Gastroesophageal sphincter (tissue), 4 donors: ENCODE data around the gene DHRSX. TPM values are rescaled to one million over a fixed set of nuclear protein-coding genes. Genes with fewer than 3 reads are reported as not detected.

Experiments used
- ATAC-seq: fragments of 150-250 bp; one replicate; pipeline ENCODE4 v1.9.1; 2016; ENCODE audit warnings: mild to moderate bottlenecking, moderate library complexity
- H3K27ac ChIP-seq, 4 donors: fragments of 200-600 bp; sonication (generic) in 3 of 4; 1 replicate in 3 of 4; 2 replicates in 1 of 4; pipeline ENCODE4 v1.5.1; 2016 to 2019
- H3K27me3 ChIP-seq: fragments of 200-600 bp; sonication (generic); one replicate; pipeline ENCODE4 v1.5.1; 2019
- H3K36me3 ChIP-seq, 2 donors: fragments of 200-600 bp; sonication (generic); one replicate each; pipeline ENCODE4 v1.5.1; 2019; ENCODE audit warnings: control low read depth in 1 of 2
- H3K4me1 ChIP-seq, 3 donors: fragments of 200-600 bp; sonication (generic); 1 replicate in 2 of 3; 2 replicates in 1 of 3; pipeline ENCODE4 v1.5.1; 2016 to 2019; ENCODE audit warnings: control low read depth in 2 of 3
- H3K4me3 ChIP-seq, 2 donors: fragments of 200-600 bp; sonication (generic); one replicate each; pipeline ENCODE4 v1.5.1; 2019; ENCODE audit warnings: mild to moderate bottlenecking in 1 of 2, moderate library complexity in 1 of 2
- H3K9me3 ChIP-seq, 3 donors: fragments of 200-600 bp; sonication (generic); one replicate each; pipeline ENCODE4 v1.5.1; 2017 to 2019; ENCODE audit warnings: control low read depth in 2 of 3
- EP300 ChIP-seq: sonication (generic); formaldehyde crosslinking; IDR thresholded peaks from one replicate; pipeline ENCODE4 v1.6.1; 2017; ENCODE audit warnings: antibody characterized with exemption, mild to moderate bottlenecking
- POLR2A ChIP-seq, 2 donors: fragments of 450-650 bp; IDR thresholded peaks; one replicate each; pipeline ENCODE4 v1.6.1; 2017; ENCODE audit warnings: antibody characterized with exemption in 2 of 2, mild to moderate bottlenecking in 2 of 2, moderate library complexity in 1 of 2
- POLR2AphosphoS5 ChIP-seq: sonication (generic); formaldehyde crosslinking; IDR thresholded peaks from one replicate; pipeline ENCODE4 v1.6.1; 2017; ENCODE audit warnings: antibody characterized with exemption
- WGBS, 2 donors: methylation state at CpG; one replicate each; pipeline ENCODE4 v1.1.5; 2018; ENCODE audit warnings: low coverage in 1 of 2; 5-methylcytosine and 5-hydroxymethylcytosine counted together
- total RNA-seq, 4 donors: library from RNA; depleted of rRNA; stranded (reverse); fragments of >200 nt; gene quantifications; one replicate each; pipeline ENCODE4 v1.1.0, GENCODE V29; 2016
- TF ChIP-seq, protein P1 (sequence below), 4 experiments: fragments of 200-600 bp in 2 of 4; fragments of 450-650 bp in 2 of 4; sonication (generic) in 1 of 4; IDR thresholded peaks; one replicate each; pipeline ENCODE4 v1.5.1; 2017 to 2019; ENCODE audit warnings: antibody characterized with exemption in 4 of 4, mild to moderate bottlenecking in 2 of 4, moderate library complexity in 2 of 4

The DHRSX gene
- total RNA-seq, 4 donors from 2014 or later = 16.8 to 26.3 (median 21.1) TPM

DNA sequence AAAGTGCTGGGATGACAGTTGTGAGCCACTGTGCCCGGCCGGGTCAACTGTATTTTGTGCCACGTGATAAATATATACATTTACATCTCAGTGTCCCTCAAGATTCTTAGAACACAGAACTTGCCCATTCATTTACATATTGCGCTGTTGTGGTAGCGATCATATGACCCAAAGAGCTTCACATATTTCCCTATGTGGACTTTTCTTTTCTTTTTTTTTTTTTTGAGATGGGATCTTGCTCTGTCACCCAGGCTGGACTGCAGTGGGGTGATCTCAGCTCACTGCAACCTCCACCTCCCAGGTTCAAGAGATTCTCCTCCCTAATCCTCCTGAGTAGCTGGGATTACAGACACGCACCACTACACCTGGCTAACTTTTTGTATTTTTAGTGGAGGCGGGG, 180.7 kb downstream of the DHRSX start:
- H3K27ac ChIP-seq = no peak overlapping the region
- H3K27me3 ChIP-seq = no peaks in the 10 kb centered on the region
- ATAC-seq = no peak
- H3K4me1 ChIP-seq = peaks cover 0 to 4% (median 0%) of the 10 kb centered on the region in 3 donors
- no peaks in the 10 kb centered on the region for H3K36me3 ChIP-seq
- no peaks in the 10 kb centered on the region for H3K9me3 ChIP-seq
- TF ChIP-seq POLR2AphosphoS5 (no peak), POLR2A (IDR thresholded peaks at IDR 0.05) (no peak), EP300 (no peak)
- TF ChIP-seq, protein P1, sequence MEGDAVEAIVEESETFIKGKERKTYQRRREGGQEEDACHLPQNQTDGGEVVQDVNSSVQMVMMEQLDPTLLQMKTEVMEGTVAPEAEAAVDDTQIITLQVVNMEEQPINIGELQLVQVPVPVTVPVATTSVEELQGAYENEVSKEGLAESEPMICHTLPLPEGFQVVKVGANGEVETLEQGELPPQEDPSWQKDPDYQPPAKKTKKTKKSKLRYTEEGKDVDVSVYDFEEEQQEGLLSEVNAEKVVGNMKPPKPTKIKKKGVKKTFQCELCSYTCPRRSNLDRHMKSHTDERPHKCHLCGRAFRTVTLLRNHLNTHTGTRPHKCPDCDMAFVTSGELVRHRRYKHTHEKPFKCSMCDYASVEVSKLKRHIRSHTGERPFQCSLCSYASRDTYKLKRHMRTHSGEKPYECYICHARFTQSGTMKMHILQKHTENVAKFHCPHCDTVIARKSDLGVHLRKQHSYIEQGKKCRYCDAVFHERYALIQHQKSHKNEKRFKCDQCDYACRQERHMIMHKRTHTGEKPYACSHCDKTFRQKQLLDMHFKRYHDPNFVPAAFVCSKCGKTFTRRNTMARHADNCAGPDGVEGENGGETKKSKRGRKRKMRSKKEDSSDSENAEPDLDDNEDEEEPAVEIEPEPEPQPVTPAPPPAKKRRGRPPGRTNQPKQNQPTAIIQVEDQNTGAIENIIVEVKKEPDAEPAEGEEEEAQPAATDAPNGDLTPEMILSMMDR (IDR thresholded peaks at IDR 0.05) = no peak
- no peak overlapping the region for H3K4me3 ChIP-seq
- 86 to 96% methylated on average over 3 of the region's 7 CpGs for WGBS, 2 donors

DNA sequence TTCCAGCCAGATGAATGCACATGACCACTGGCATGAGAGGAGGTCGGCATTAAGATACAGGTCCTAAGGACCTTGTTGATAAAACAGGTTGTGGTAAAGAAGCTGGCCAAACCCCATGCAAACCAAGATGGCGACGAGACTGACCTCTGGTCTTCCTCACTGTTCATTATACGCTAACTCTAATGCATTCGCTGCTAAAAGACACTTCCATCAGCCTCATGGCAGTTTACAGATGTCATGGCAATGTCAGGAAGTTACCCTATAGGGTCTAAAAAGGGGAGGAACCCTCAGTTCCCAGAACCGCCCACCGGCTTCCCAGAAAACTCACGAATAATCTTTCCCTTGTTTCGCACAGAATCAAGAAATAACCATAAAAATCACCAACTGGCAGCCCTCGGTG, 182.4 kb downstream of the DHRSX start:
- no peak overlapping the region for H3K27ac ChIP-seq
- H3K4me3 ChIP-seq = no peak overlapping the region
- H3K36me3 ChIP-seq = no peaks in the 10 kb centered on the region
- peaks cover 0 to 4% (median 0%) of the 10 kb centered on the region in 3 donors for H3K4me1 ChIP-seq
- 87 to 99% methylated on average over 9 to 10 of the region's 10 CpGs for WGBS, 2 donors
- ATAC-seq = no peak
- H3K9me3 ChIP-seq = no peaks in the 10 kb centered on the region
- H3K27me3 ChIP-seq = no peaks in the 10 kb centered on the region
- TF ChIP-seq EP300 = no peak
- no peak for TF ChIP-seq POLR2A (IDR thresholded peaks at IDR 0.05)
- TF ChIP-seq, protein P1 (IDR thresholded peaks at IDR 0.05) = no peak
- TF ChIP-seq POLR2AphosphoS5 = no peak

DNA sequence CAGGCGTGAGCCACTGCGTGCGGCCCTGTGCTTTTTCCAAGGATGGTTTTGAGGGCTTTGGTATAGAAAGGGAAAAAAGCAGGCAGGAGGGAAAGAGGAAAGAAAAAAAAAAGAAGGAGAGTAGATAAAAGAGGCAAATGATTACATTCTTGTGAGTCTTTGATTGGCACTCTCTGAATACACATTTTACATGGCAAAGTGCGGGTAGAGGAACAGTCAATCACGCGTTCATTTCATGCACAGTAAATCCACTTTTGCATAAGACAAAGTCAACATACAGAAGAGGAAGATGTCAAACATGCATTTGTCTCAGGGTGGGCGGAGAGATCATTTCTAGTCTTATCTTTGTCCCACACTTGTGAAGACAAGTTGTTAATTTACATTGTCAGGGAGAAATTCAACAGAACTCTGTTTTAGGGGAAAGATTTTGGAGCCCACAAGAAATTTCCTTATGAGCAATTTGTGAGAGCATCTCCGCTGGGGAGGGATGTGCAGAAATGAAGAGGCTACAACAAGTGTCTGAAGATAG, 183.2 kb downstream of the DHRSX start:
- WGBS, 2 donors = 85 to 94% methylated on average over 3 to 8 of the region's 8 CpGs
- Histone ChIP-seq H3K27me3 (no peaks in the 10 kb centered on the region), H3K36me3 (no peaks in the 10 kb centered on the region), H3K27ac (no peak overlapping the region), H3K4me3 (no peak overlapping the region), H3K9me3 (no peaks in the 10 kb centered on the region), H3K4me1 (peaks cover 0 to 4% (median 0%) of the 10 kb centered on the region in 3 donors)
- no peak for ATAC-seq
- TF ChIP-seq POLR2A (IDR thresholded peaks at IDR 0.05) = no peak
- TF ChIP-seq, protein P1 (IDR thresholded peaks at IDR 0.05) = no peak
- no peak for TF ChIP-seq EP300
- TF ChIP-seq POLR2AphosphoS5 = no peak

DNA sequence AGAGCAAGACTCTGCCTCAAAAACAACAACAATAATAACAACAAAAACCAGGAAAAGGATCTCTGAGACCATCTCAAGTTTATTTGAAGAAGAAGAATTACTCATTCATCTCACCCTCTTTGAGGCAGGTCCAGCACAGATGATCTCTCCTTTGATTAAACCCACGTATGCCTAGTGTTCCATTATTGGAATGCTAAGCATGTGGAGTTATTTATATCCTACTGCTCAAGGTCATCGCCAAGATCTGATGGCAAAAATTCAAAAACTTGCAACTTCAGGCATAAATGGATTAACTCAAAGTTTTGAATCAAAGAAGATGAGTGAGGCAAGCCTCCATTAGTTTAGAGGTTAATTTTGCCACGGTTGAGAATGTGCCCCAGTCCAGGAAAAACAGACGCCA, 184.2 kb downstream of the DHRSX start:
- H3K9me3 ChIP-seq = no peaks in the 10 kb centered on the region
- H3K27ac ChIP-seq = no peak overlapping the region
- peaks cover 0 to 4% (median 0%) of the 10 kb centered on the region in 3 donors for H3K4me1 ChIP-seq
- no peaks in the 10 kb centered on the region for H3K36me3 ChIP-seq
- ATAC-seq = no peak
- no peak for TF ChIP-seq POLR2A (IDR thresholded peaks at IDR 0.05)
- TF ChIP-seq, protein P1 (IDR thresholded peaks at IDR 0.05) = no peak
- no peak for TF ChIP-seq POLR2AphosphoS5
- TF ChIP-seq EP300 = no peak
- 35 to 45% methylated on average over 4 of the region's 4 CpGs for WGBS, 2 donors
- H3K4me3 ChIP-seq = no peak overlapping the region
- no peaks in the 10 kb centered on the region for H3K27me3 ChIP-seq

DNA sequence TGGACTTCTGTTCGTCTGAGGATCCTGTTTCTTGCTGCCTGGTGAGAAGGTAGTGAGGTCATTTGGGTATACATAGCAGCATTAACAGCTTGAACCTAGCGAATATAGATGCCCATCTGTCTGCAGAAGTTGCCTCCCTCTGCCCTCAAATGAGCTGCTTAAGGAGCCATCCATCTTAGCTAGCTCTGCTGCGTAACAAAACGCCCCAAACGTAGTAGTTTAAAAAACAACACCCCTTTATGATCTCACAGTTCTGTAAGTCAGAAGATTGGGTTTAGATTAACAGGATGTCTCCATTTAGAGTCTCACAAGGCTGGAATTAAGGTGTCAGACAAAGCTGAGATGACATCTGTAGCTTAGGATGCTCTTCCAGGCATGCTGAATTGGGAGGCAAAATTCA, 185.3 kb downstream of the DHRSX start:
- Histone ChIP-seq H3K4me3 (no peak overlapping the region), H3K9me3 (no peaks in the 10 kb centered on the region), H3K36me3 (peaks cover 0 to 4% of the 10 kb centered on the region in 2 donors), H3K27me3 (no peaks in the 10 kb centered on the region), H3K27ac (no peak overlapping the region), H3K4me1 (peaks cover 0 to 4% (median 0%) of the 10 kb centered on the region in 3 donors)
- no peak for TF ChIP-seq POLR2A (IDR thresholded peaks at IDR 0.05)
- TF ChIP-seq EP300 = no peak
- no peak for TF ChIP-seq POLR2AphosphoS5
- TF ChIP-seq, protein P1 (IDR thresholded peaks at IDR 0.05) = no peak
- 82 to 83% methylated on average over 2 to 5 of the region's 5 CpGs for WGBS, 2 donors
- no peak for ATAC-seq
